B cell (primary cell): ENCODE data around the gene COL2A1. TPM values are rescaled to one million over a fixed set of nuclear protein-coding genes. Genes with fewer than 3 reads are reported as not detected.

Experiments
- ATAC-seq: fragments of 200-7000 bp; cut with Tn5 transposase; one replicate; pipeline ENCODE4 v1.10.0; 2021; ENCODE audit warnings: low read depth, mild to moderate bottlenecking, moderate number of reproducible peaks, moderate library complexity
- CTCF ChIA-PET: fragments of 350-600 bp; sonication (Branson Sonifier 250); formaldehyde crosslinking; loops from one replicate; lab custom pipeline; 2021; ENCODE audit warnings: antibody characterized with exemption, inconsistent platforms; lab: Charles Lee
- POLR2A ChIA-PET: fragments of 350-600 bp; sonication (Branson Sonifier 250); formaldehyde crosslinking; loops from one replicate; lab custom pipeline; 2021; ENCODE audit warnings: antibody characterized with exemption; lab: Charles Lee
- DNase-seq: peaks from one replicate; pipeline ENCODE4 v3.0.0; 2013
- H2AFZ ChIP-seq: 2 replicates; pipeline ENCODE4 v1.6.1; 2012; ENCODE audit warnings: mild to moderate bottlenecking, low read depth, low read length; ENCODE audit not compliant: insufficient read depth, poor library complexity, severe bottlenecking
- H3K27ac ChIP-seq, 2 donors: 1 replicate in 1 of 2; 2 replicates in 1 of 2; pipeline ENCODE4 v1.5.1; 2012 to 2013; ENCODE audit warnings: low read length in 2 of 2, mild to moderate bottlenecking in 2 of 2, moderate library complexity in 1 of 2
- H3K27me3 ChIP-seq, 4 experiments: fragments of 200-600 bp in 1 of 4; sonication (generic) in 1 of 4; replicated peaks in 1 of 4; 1 replicate in 2 of 4; 2 replicates in 2 of 4; pipeline versions ENCODE4 v1.6.1 to v1.7.0; 2013 to 2016; ENCODE audit warnings: low read length in 3 of 4, mild to moderate bottlenecking in 2 of 4, mixed read lengths in 1 of 4, moderate library complexity in 1 of 4; ENCODE audit not compliant: insufficient read depth in 4 of 4, control insufficient read depth in 3 of 4; ENCODE audit errors: control extremely low read depth in 1 of 4
- H3K36me3 ChIP-seq, 2 experiments: replicated peaks in 1 of 2; 1 replicate in 1 of 2; 2 replicates in 1 of 2; pipeline versions ENCODE4 v1.6.1 to v1.7.1; 2013; ENCODE audit warnings: low read length in 1 of 2; ENCODE audit not compliant: insufficient read depth in 2 of 2, control insufficient read depth in 1 of 2; ENCODE audit errors: control extremely low read depth in 1 of 2, extremely low read depth in 1 of 2
- H3K4me1 ChIP-seq, 2 donors: fragments of 200-600 bp in 1 of 2; sonication (generic) in 1 of 2; 1 replicate in 1 of 2; 2 replicates in 1 of 2; pipeline versions ENCODE4 v1.5.1 to v1.6.1; 2013 to 2017; ENCODE audit warnings: low read length in 2 of 2; ENCODE audit not compliant: control insufficient read depth in 2 of 2, insufficient read depth in 2 of 2
- H3K4me2 ChIP-seq: replicated peaks from 2 replicates; pipeline ENCODE3; 2012; ENCODE audit warnings: mild to moderate bottlenecking, low read depth, low read length; ENCODE audit not compliant: poor library complexity, severe bottlenecking
- H3K4me3 ChIP-seq, 5 experiments: fragments of 200-600 bp in 1 of 5; sonication (generic) in 1 of 5; 1 replicate in 3 of 5; 2 replicates in 2 of 5; pipeline versions ENCODE4 v1.5.1 to v1.7.0; 2011 to 2016; ENCODE audit warnings: low read length in 4 of 5, mild to moderate bottlenecking in 4 of 5, low read depth in 2 of 5, control low read depth in 1 of 5, moderate library complexity in 1 of 5; ENCODE audit not compliant: insufficient read depth in 1 of 5; ENCODE audit errors: control extremely low read depth in 1 of 5, extremely low read depth in 1 of 5
- H3K79me2 ChIP-seq: fragments of 200-600 bp; sonication (generic); one replicate; pipeline ENCODE4 v1.6.0; 2016; ENCODE audit warnings: low read length; ENCODE audit not compliant: control insufficient read depth, insufficient read depth
- H3K9ac ChIP-seq: fragments of 200-600 bp; sonication (generic); 2 replicates; pipeline ENCODE4 v1.6.1; 2017; ENCODE audit warnings: mild to moderate bottlenecking, low read length, moderate library complexity
- H3K9me3 ChIP-seq, 3 donors: one replicate each; pipeline versions ENCODE4 v1.6.1 to v1.7.1; 2013; ENCODE audit warnings: low read length in 2 of 3; ENCODE audit not compliant: control insufficient read depth in 2 of 3, insufficient read depth in 1 of 3; ENCODE audit errors: control extremely low read depth in 1 of 3
- H4K20me1 ChIP-seq: 2 replicates; pipeline ENCODE4 v1.6.0; 2012; ENCODE audit warnings: mild to moderate bottlenecking, low read length; ENCODE audit not compliant: insufficient read depth, control insufficient read depth, poor library complexity, severe bottlenecking
- H3K27ac Mint-ChIP-seq: one replicate; pipeline ENCODE4 v1.8.0; 2021; ENCODE audit warnings: mixed read lengths
- H3K27me3 Mint-ChIP-seq: one replicate; pipeline ENCODE4 v1.8.0; 2021; ENCODE audit warnings: mixed read lengths
- H3K4me1 Mint-ChIP-seq: one replicate; pipeline ENCODE4 v1.8.0; 2021; ENCODE audit warnings: mixed read lengths
- H3K4me3 Mint-ChIP-seq: one replicate; pipeline ENCODE4 v1.8.0; 2021; ENCODE audit warnings: mixed read lengths
- H3K9me3 Mint-ChIP-seq: one replicate; pipeline ENCODE4 v1.8.0; 2022; ENCODE audit warnings: mixed read lengths; ENCODE audit not compliant: insufficient read depth
- EZH2 ChIP-seq: IDR thresholded peaks from 2 replicates; pipeline ENCODE4 v1.6.1; 2012; ENCODE audit warnings: borderline replicate concordance, low read depth, mild to moderate bottlenecking, moderate library complexity, low read length; ENCODE audit not compliant: insufficient read depth, poor library complexity, severe bottlenecking
- WGBS: methylation state at CpG from one replicate; pipeline ENCODE4 v1.1.5; 2013; ENCODE audit warnings: missing lambda C conversion rate; ENCODE audit not compliant: insufficient coverage; 5-methylcytosine and 5-hydroxymethylcytosine counted together
- intact Hi-C: fragments of 100-400 bp; cut with micrococcal nuclease; formaldehyde crosslinking; loops from one replicate; pipeline ENCODE4 v1.10.0; 2022
- polyA plus RNA-seq: library from polyadenylated mRNA; depleted of rRNA; stranded (reverse); fragments of >200 nt; gene quantifications from 2 replicates; pipeline ENCODE4 v1.2.3, GENCODE V29; 2012
- total RNA-seq, 2 donors: library from RNA; stranded (reverse); fragments of 120-200 nt in 1 of 2; gene quantifications; 1 replicate in 1 of 2; 2 replicates in 1 of 2; pipeline versions ENCODE4 v1.2.3 to v1.2.4, GENCODE V29; 2013 to 2022
- TF ChIP-seq, protein P1 (sequence below): fragments of 200-600 bp; IDR thresholded peaks from one replicate; pipeline ENCODE4 v1.8.0; 2022; ENCODE audit warnings: antibody characterized with exemption, mild to moderate bottlenecking

The COL2A1 gene
- total and polyA plus RNA-seq, 2 donors (not counting 1 experiment from before 2014, with no cell fraction given): not detected

DNA sequence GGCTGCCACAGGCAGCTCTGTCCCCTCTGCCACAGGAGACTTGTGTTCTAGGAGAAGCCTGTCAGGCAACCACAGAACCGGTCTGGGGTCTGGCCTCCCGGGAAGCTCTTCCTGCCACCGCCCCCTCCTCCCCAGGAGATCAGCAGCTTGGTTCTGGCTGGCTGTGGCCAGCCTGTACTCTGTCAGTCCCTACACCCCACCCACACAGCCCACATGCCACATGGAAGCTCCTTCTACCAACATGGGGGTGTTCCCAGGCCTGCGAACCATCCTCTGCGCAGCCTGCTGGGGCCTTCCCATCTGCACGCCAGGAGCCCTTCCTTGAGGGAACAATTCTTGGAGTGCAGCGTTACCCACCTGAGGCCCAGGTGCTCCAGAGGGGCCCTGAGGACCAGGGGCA is 24.1 kb downstream of the COL2A1 start:
- ChIA-PET CTCF (interaction anchor here (0.5 kb wide), 1 partner anchor 63 kb away, joined by 3 read pairs; no protein-coding TSS in a partner anchor), POLR2A (no interaction called here)
- 92% methylated on average over 6 of the region's 7 CpGs for WGBS

DNA sequence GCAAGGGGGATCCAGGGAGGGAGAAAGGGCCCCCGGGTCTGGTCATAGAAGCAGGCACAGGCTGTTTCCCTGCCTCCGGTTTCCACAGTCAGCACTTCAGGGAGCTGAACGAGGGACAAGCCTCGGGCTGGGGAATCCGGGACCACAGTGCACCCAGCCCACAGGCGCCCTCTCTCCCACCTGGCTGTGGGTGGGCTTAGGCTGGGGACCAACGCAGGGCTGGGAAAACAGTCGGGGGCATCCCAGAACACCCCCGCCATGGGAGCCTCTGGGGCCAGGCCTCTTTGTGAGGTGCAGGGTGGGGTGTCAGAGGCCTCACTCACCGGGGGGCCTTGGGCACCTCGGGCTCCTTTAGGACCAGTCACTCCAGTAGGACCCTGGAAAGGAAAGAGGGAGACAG is 24.6 kb downstream of the COL2A1 start:
- no peaks in the 10 kb centered on the region for H3K36me3 ChIP-seq
- peaks cover 0 to 7% (median 3%) of the 10 kb centered on the region in 4 experiments for H3K27me3 ChIP-seq
- Mint-ChIP-seq H3K4me3 (no peak overlapping the region), H3K4me1 (no peaks in the 10 kb centered on the region), H3K27ac (no peak overlapping the region), H3K27me3 (peaks cover 5% of the 10 kb centered on the region), H3K9me3 (no peaks in the 10 kb centered on the region)
- no peak overlapping the region for H3K9ac ChIP-seq
- peaks cover 0 to 3% (median 0%) of the 10 kb centered on the region in 3 donors for H3K9me3 ChIP-seq
- H4K20me1 ChIP-seq: no peaks in the 10 kb centered on the region
- ATAC-seq (no peak), DNase-seq (no peak)
- no peak for TF ChIP-seq EZH2
- TF ChIP-seq, protein P1, sequence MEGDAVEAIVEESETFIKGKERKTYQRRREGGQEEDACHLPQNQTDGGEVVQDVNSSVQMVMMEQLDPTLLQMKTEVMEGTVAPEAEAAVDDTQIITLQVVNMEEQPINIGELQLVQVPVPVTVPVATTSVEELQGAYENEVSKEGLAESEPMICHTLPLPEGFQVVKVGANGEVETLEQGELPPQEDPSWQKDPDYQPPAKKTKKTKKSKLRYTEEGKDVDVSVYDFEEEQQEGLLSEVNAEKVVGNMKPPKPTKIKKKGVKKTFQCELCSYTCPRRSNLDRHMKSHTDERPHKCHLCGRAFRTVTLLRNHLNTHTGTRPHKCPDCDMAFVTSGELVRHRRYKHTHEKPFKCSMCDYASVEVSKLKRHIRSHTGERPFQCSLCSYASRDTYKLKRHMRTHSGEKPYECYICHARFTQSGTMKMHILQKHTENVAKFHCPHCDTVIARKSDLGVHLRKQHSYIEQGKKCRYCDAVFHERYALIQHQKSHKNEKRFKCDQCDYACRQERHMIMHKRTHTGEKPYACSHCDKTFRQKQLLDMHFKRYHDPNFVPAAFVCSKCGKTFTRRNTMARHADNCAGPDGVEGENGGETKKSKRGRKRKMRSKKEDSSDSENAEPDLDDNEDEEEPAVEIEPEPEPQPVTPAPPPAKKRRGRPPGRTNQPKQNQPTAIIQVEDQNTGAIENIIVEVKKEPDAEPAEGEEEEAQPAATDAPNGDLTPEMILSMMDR: no peak
- no peak overlapping the region for H3K27ac ChIP-seq
- no peaks in the 10 kb centered on the region for H3K4me1 ChIP-seq
- H3K4me3 ChIP-seq: no peak overlapping the region
- H3K4me2 ChIP-seq: no peak overlapping the region
- WGBS: 91% methylated on average over 11 of the region's 11 CpGs
- ChIA-PET POLR2A (interaction anchor here (0.7 kb wide), 1 partner anchor 130 kb away, joined by 6 read pairs; no protein-coding TSS in a partner anchor), CTCF (no interaction called here)
- intact Hi-C loops: no loop called here
- H2AFZ ChIP-seq: no peak overlapping the region
- H3K79me2 ChIP-seq: no peaks in the 10 kb centered on the region

More for the DNA sequence above, 24.1 kb downstream of the COL2A1 start:
- Histone ChIP-seq H3K27ac (no peak overlapping the region), H3K27me3 (peaks cover 0 to 7% (median 3%) of the 10 kb centered on the region in 4 experiments), H3K9me3 (peaks cover 0 to 3% (median 0%) of the 10 kb centered on the region in 3 donors), H3K36me3 (no peaks in the 10 kb centered on the region), H3K79me2 (no peaks in the 10 kb centered on the region), H3K4me1 (no peaks in the 10 kb centered on the region), H3K4me3 (no peak overlapping the region), H2AFZ (no peak overlapping the region), H4K20me1 (no peaks in the 10 kb centered on the region), H3K4me2 (no peak overlapping the region), H3K9ac (no peak overlapping the region)
- TF ChIP-seq, protein P1: no peak
- TF ChIP-seq EZH2: no peak
- peaks cover 7% of the 10 kb centered on the region for H3K27me3 Mint-ChIP-seq
- DNase-seq (no peak), ATAC-seq (no peak)
- no peaks in the 10 kb centered on the region for H3K4me1 Mint-ChIP-seq
- no peak overlapping the region for H3K4me3 Mint-ChIP-seq
- H3K9me3 Mint-ChIP-seq: no peaks in the 10 kb centered on the region
- intact Hi-C loops: no loop called here
- H3K27ac Mint-ChIP-seq: no peak overlapping the region
